H1 (cell line): ENCODE measurements around the gene HSF2. TPM values are rescaled to one million over a fixed set of nuclear protein-coding genes. Genes with fewer than 3 reads are reported as not detected.

Experiments used
- ASH2L ChIP-seq: fragments of 200-600, 300-600 bp; sonication (generic); IDR thresholded peaks from one replicate; pipeline ENCODE4 v1.7.1; 2017; ENCODE audit warnings: low read length
- KDM4A ChIP-seq: IDR thresholded peaks from one replicate; pipeline ENCODE4 v1.7.1; 2012; ENCODE audit warnings: low read depth, mild to moderate bottlenecking, moderate library complexity, low read length, inconsistent platforms; ENCODE audit not compliant: severe bottlenecking
- NANOG ChIP-seq: IDR thresholded peaks from 2 replicates; pipeline ENCODE4 v1.6.1; 2011; ENCODE audit warnings: low read length, low read depth, mild to moderate bottlenecking, inconsistent platforms; ENCODE audit not compliant: insufficient read depth, poor library complexity, severe bottlenecking
- PHF8 ChIP-seq: fragments of 200-600 bp; sonication (generic); conservative IDR thresholded peaks from 2 replicates; pipeline ENCODE4 v1.7.1; 2012; ENCODE audit warnings: low read depth, mild to moderate bottlenecking, inconsistent platforms, low read length, moderate library complexity
- SAP30 ChIP-seq: fragments of 300-600 bp; sonication (generic); IDR thresholded peaks from 2 replicates; pipeline ENCODE4 v1.7.1; 2012; ENCODE audit warnings: low read length, moderate library complexity, mild to moderate bottlenecking, inconsistent platforms; ENCODE audit not compliant: insufficient read depth, insufficient replicate concordance
- SRF ChIP-seq: IDR thresholded peaks from 2 replicates; pipeline ENCODE4 v1.6.1; 2011; ENCODE audit warnings: mild to moderate bottlenecking, low read depth, low read length, moderate library complexity
- TCF12 ChIP-seq: IDR thresholded peaks from 2 replicates; pipeline ENCODE4 v1.6.1; 2011; ENCODE audit warnings: low read depth, mild to moderate bottlenecking, low read length
- ZNF274 ChIP-seq: IDR thresholded peaks from 2 replicates; pipeline ENCODE4 v1.7.0; 2012; ENCODE audit warnings: low read length, borderline replicate concordance; ENCODE audit errors: extremely low read depth
- polyA plus RNA-seq, 7 experiments: library from polyadenylated mRNA; depleted of rRNA in 3 of 7; stranded (reverse) in 5 of 7; unstranded in 2 of 7; fragments of >200 nt in 5 of 7; fragments of 200-250 nt in 2 of 7; gene quantifications; 1 replicate in 5 of 7; 2 replicates in 1 of 7; 4 replicates in 1 of 7; pipeline versions ENCODE4 v1.2.1 to v1.2.3, GENCODE V29; 2011 to 2013; ENCODE audit warnings: missing spikeins in 2 of 7, mixed read lengths in 2 of 7
- total RNA-seq: library from RNA; stranded (reverse); fragmentation: NEBNext Ultra II Directional; extraction: Animal tissue kit (Norgen Biotek cat#: 25700); gene quantifications from 2 replicates; pipeline ENCODE4 v1.2.1, GENCODE V29; 2021
- TF ChIP-seq, protein P1 (sequence below): IDR thresholded peaks from 2 replicates; pipeline ENCODE4 v1.6.1; 2011; ENCODE audit warnings: low read depth, mild to moderate bottlenecking, low read length; ENCODE audit not compliant: insufficient read depth
- TF ChIP-seq, protein P2 (sequence below): IDR thresholded peaks from 2 replicates; pipeline ENCODE4 v1.6.1; 2012; ENCODE audit warnings: inconsistent platforms
- TF ChIP-seq, protein P3 (sequence below): IDR thresholded peaks from 2 replicates; pipeline ENCODE4 v1.6.1; 2012; ENCODE audit warnings: inconsistent platforms
- TF ChIP-seq, protein P4 (sequence below): IDR thresholded peaks from 2 replicates; pipeline ENCODE4 v1.6.1; 2012; ENCODE audit warnings: low read length, inconsistent platforms

Gene HSF2
- total and polyA plus RNA-seq, 2 of the 8 experiments (the other 6 are each of a cell fraction or from before 2014, with no cell fraction given): 16.3 to 18.3 TPM

DNA sequence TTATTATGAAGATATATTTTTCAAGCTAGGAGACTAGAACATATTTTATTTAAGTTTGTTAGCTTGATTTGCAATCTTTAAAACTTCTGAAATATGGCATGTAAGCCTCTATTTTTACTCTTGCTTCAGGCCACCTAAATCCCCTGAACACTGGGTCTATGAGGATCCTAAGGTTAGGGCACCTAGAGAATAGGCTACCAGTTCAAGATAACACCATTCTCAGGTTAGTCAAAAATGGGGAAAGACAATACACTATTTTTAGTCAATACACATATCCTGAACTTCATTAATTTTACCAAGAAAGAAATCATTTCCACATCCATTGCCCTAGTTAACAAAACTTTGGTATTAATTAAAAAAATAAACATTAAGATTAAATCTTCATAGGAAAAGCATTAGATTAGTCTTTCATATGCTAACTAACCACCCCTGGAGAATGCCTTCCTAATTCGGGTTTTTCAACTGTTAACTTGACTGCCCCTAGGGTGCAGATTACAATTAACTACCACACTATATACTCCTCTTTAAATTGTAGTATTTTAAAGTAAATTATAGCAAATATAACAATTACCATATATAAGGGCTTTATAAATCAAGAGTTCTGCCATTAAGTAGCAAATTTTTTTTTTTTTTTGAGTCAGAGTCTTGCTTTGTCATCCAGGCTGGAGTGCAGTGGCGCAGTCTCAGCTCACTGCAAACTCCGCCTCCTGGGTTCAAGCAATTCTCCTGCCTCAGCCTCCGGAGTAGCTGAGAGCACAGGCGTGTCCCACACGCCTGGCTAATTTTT is 6.7 kb upstream of the HSF2 start (continued):
- TF ChIP-seq ZNF274 (peak; percentile 45; the same call in 1 of the 2 replicates), NANOG (no peak), TCF12 (peak; percentile 64; the same call in 1 of the 2 replicates), SRF (no peak), ASH2L (no peak), KDM4A (no peak), SAP30 (no peak), PHF8 (no peak)
- TF ChIP-seq, protein P1, sequence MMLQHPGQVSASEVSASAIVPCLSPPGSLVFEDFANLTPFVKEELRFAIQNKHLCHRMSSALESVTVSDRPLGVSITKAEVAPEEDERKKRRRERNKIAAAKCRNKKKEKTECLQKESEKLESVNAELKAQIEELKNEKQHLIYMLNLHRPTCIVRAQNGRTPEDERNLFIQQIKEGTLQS: no peak
- TF ChIP-seq, protein P2, sequence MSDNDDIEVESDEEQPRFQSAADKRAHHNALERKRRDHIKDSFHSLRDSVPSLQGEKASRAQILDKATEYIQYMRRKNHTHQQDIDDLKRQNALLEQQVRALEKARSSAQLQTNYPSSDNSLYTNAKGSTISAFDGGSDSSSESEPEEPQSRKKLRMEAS: no peak
- TF ChIP-seq, protein P3, sequence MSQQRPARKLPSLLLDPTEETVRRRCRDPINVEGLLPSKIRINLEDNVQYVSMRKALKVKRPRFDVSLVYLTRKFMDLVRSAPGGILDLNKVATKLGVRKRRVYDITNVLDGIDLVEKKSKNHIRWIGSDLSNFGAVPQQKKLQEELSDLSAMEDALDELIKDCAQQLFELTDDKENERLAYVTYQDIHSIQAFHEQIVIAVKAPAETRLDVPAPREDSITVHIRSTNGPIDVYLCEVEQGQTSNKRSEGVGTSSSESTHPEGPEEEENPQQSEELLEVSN: no peak
- TF ChIP-seq, protein P4, sequence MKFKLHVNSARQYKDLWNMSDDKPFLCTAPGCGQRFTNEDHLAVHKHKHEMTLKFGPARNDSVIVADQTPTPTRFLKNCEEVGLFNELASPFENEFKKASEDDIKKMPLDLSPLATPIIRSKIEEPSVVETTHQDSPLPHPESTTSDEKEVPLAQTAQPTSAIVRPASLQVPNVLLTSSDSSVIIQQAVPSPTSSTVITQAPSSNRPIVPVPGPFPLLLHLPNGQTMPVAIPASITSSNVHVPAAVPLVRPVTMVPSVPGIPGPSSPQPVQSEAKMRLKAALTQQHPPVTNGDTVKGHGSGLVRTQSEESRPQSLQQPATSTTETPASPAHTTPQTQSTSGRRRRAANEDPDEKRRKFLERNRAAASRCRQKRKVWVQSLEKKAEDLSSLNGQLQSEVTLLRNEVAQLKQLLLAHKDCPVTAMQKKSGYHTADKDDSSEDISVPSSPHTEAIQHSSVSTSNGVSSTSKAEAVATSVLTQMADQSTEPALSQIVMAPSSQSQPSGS: no peak
